ENCODE measurements around the gene LRRC8D. TPM values are rescaled to one million over a fixed set of nuclear protein-coding genes. Genes with fewer than 3 reads are reported as not detected.

The LRRC8D gene
- total RNA-seq, 4 donors from 2014 or later: 14.4 to 17.7 (median 15.7) TPM

DNA sequence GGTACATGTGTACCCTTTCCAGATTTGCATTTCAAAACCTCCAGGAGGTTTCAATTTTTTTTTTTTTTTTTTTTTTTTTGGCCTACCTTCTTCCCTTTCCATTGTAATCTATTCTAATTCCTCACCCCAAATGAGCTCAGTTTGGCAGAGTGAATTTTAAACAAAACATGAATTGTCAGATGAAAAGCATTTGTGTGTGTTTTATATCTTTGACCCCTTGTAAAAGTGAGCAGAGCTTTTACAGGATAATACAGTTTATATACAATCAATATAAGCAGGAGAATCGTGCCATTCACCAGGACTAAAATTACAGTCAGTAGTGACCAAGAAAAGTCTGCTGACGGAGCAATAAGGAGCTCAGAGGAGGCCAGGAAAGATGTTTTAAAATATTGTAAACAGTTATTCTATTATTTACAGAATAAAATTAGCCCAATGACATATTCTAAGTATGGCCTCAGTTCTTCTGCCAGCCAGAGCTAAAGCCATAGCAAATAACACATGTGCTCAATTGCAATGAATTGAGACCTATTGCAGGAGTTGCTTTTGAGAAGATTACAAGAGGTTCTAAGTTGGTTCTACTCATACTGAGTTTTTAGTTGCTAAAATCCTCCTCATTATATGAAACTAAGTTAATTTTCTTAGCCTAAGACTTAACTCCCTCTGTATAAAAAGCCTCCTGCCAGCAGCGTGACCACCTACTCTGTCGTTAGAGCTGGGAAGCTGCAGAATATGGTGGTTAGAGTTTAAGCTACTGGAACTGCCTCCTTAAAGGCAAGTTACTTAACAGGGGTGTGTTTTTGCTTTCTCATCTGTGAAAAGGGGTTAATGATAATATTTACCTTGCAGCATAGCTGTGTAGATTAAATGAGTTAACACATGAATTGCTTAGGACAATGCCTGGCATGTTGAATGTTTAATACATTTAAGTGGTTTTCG lies 123.3 kb downstream of the LRRC8D start:
- H3K4me3 ChIP-seq (ENCODE audit: low read depth, poor library complexity, severe bottlenecking): no peak overlapping the region
- WGBS, 2 donors: 80 to 82% methylated on average over 5 of the region's 5 CpGs

DNA sequence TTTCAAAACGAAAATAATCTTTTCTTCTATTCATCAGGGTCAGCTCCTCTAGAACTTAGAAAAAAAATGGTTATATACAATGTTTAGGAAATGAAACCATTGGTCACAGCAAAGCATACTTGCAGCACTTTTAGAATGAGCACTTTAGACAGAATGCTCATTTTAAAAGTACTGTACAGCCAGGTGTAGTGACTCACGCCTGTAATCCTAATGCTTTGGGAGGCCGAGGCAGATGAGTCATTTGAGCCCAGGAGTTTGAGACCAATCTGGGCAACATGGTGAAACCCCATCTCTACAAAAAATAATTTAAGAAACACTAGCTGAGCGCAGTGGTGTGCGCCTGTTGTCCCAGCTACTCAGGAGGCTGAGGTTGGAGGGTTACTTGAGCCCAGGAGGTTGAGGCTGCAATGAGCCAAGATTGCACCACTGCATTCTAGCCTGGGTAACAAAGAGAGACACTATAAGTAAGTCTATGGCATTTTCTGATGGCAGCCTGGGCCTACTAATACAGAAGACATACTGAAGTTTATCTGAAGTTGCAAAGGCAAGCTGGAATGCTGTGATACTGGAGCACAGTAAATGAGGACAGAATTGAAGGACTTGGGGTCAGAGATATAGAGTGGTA lies 125.1 kb downstream of the LRRC8D start:
- TF ChIP-seq CTCF (IDR thresholded peaks at IDR 0.05) (no peak), POLR2A (IDR thresholded peaks at IDR 0.05) (no peak)
- DNase-seq (ENCODE audit: low spot score in 2 of 2): no peak
- H3K4me3 ChIP-seq (ENCODE audit: low read depth, poor library complexity, severe bottlenecking): no peak overlapping the region
- 84 to 86% methylated on average over 5 of the region's 5 CpGs for WGBS, 2 donors
- intact Hi-C loops (cut with DNase I; ENCODE audit: low total_unique reads): no loop called here

More for the DNA sequence above, 123.3 kb downstream of the LRRC8D start:
- intact Hi-C loops (cut with DNase I; ENCODE audit: low total_unique reads): no loop called here
- no peak for TF ChIP-seq CTCF (IDR thresholded peaks at IDR 0.05)
- TF ChIP-seq POLR2A (IDR thresholded peaks at IDR 0.05): no peak
- DNase-seq (ENCODE audit: low spot score in 2 of 2): no peak

- intact Hi-C loops (cut with DNase I; ENCODE audit: low total_unique reads): no loop called here
- no peak for DNase-seq (ENCODE audit: low spot score in 2 of 2)
- TF ChIP-seq CTCF (IDR thresholded peaks at IDR 0.05) (no peak), POLR2A (IDR thresholded peaks at IDR 0.05) (no peak)
- 41 to 50% methylated on average over 1 of the region's 1 CpG for WGBS, 2 donors
- no peak overlapping the region for H3K4me3 ChIP-seq (ENCODE audit: low read depth, poor library complexity, severe bottlenecking)
These were observed 125.7 kb downstream of the LRRC8D start for GRCh38 chr1:89946532-89946931.

DNA sequence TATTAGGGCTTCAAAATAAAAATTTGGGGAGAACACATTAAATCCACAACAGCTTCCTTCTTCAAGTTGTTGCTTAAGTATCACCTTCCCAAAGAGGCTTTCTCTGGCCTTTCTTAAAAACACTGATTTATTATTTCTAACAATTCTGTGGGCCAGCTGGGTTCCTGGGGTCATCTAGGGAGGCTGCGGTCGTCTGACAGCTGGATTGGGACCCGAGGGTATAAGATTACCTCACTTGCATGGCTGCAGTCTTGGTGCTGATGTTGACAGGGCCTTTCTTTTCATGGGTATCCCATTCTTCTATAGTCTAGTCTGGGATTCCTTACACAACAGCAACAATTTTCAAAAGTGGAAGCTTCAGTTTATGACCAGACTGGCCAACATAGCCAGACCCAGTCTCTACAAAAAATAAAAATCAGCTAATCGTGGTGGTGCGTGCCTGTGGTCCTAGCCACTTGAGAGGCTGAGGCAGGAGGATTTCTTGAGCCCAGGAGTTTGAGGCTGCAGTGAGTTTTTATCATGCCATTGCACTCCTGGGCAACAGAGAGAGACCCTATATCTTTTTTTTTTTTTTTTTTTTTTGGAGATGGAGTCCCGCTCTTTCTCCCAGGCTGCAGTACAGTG lies 128.0 kb downstream of the LRRC8D start:
- no peak for DNase-seq (ENCODE audit: low spot score in 2 of 2)
- intact Hi-C loops (cut with DNase I; ENCODE audit: low total_unique reads): no loop called here
- TF ChIP-seq CTCF (IDR thresholded peaks at IDR 0.05) (no peak), POLR2A (IDR thresholded peaks at IDR 0.05) (no peak)
- no peak overlapping the region for H3K4me3 ChIP-seq (ENCODE audit: low read depth, poor library complexity, severe bottlenecking)
- WGBS, 2 donors: 91 to 97% methylated on average over 6 of the region's 6 CpGs

GRCh38 chr1:89949991-89950624 lies 129.3 kb downstream of the LRRC8D start:
- H3K4me3 ChIP-seq (ENCODE audit: low read depth, poor library complexity, severe bottlenecking): no peak overlapping the region
- DNase-seq (ENCODE audit: low spot score in 2 of 2): no peak
- WGBS, 2 donors: 3 to 15% methylated on average over 1 of the region's 1 CpG
- intact Hi-C loops (cut with DNase I; ENCODE audit: low total_unique reads): no loop called here
- TF ChIP-seq POLR2A (IDR thresholded peaks at IDR 0.05) (no peak), CTCF (IDR thresholded peaks at IDR 0.05) (no peak)

Measured in lower leg skin (tissue), 4 donors.